ENCODE data around the gene PSMD5. TPM values are rescaled to one million over a fixed set of nuclear protein-coding genes. Genes with fewer than 3 reads are reported as not detected.

PSMD5 gene
- total and polyA plus RNA-seq, 9 of the 15 experiments (the other 6 are each of a cell fraction or from before 2014, with no cell fraction given), result 46.4 to 148 (median 76.3) TPM

- in situ Hi-C loops (cut with MboI), result no loop called here
Observed at GRCh38 chr9:120774719-120775118, 68.0 kb downstream of the PSMD5 start.

DNA sequence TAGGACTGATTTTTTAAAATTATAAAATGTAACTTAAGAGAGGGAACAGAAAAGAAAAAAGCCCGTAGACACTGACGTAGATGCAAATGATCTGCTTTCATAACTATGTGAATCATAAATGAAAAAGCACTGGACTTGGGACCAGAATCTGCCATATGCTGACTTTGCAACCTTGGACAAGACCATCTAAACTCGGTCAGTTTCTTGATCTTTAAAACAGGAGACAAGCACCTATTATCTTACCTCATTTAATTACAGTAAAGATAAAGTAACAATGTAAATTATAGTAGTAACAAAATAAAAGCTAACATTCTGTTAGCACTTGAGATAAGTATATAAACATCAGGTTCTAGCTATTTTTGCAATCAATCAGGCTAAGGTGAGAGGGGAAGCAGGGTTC is 69.5 kb downstream of the PSMD5 start:
- Histone ChIP-seq H3K9me1 (ENCODE audit: control insufficient read depth, insufficient read depth, low read length) (no peaks in the 10 kb centered on the region), H3K79me2 (ENCODE audit: control insufficient read depth, insufficient read depth, low read length) (peaks cover 11% of the 10 kb centered on the region), H2AFZ (ENCODE audit: low read depth, low read length) (no peak overlapping the region), H3K4me2 (ENCODE audit: insufficient read depth, low read length) (no peak overlapping the region), H3K9me3 (replicated peaks; ENCODE audit: control insufficient read depth, insufficient read depth, low read depth, low read length) (no peaks in the 10 kb centered on the region), H3K36me3 (ENCODE audit: control insufficient read depth, insufficient read depth, low read length) (peaks cover 84% of the 10 kb centered on the region), H3K4me3 (no peak overlapping the region), H4K20me1 (replicated peaks; ENCODE audit: control insufficient read depth, insufficient read depth, low read length) (no peaks in the 10 kb centered on the region), H3K27ac (ENCODE audit: extremely low read depth, low read depth, low read length) (no peak overlapping the region), H3K4me1 (replicated peaks in 1 of 2; ENCODE audit: control insufficient read depth in 2 of 2, insufficient read depth in 2 of 2, low read length in 2 of 2) (peaks cover 19 to 30% of the 10 kb centered on the region in 2 experiments; a peak in 3 of 5 replicates), H3K27me3 (ENCODE audit: control insufficient read depth in 2 of 2, insufficient read depth in 2 of 2, low read length in 2 of 2) (no peaks in the 10 kb centered on the region), H3K9ac (ENCODE audit: insufficient read depth in 1 of 2, low read depth in 2 of 2, low read length in 2 of 2) (no peak overlapping the region)
- ATAC-seq (no peak), DNase-seq (ENCODE audit: extremely low read depth in 1 of 4, low spot score in 3 of 4) (no peak), FAIRE-seq (no peak)
- WGBS (ENCODE audit: insufficient coverage, low coverage, missing lambda C conversion rate), result 84% methylated on average over 3 of the region's 3 CpGs
- ChIA-PET CTCF (ENCODE audit: low intra/inter-chr PET ratio) (no interaction called here), POLR2A (interaction anchor here (1.1 to 1.2 kb wide), 2 partner anchors 10 to 12 kb away, joined by 3 to 4 read pairs; no protein-coding TSS in a partner anchor)
- in situ Hi-C loops (cut with MboI), result no loop called here
- TF ChIP-seq HNRNPUL1 (IDR thresholded peaks at IDR 0.05; ENCODE audit: low read length) (no peak), ZNF316 (IDR thresholded peaks at IDR 0.05) (0 out of 2 replicates have a peak, but pooled peaks have one; percentile 29)
- intact Hi-C loops (cut with micrococcal nuclease), result no loop called here
- BruUV-seq (replicated peaks), result no TSS peak

More at GRCh38 chr9:120774719-120775118, 68.0 kb downstream of the PSMD5 start:
- no peaks in the 10 kb centered on the region for H3K9me1 ChIP-seq (ENCODE audit: control insufficient read depth, insufficient read depth, low read length)
- POLR2A ChIA-PET, result no interaction called here
- no peaks in the 10 kb centered on the region for H3K9me3 ChIP-seq (replicated peaks; ENCODE audit: control insufficient read depth, insufficient read depth, low read depth, low read length)
- FAIRE-seq, result no peak
- intact Hi-C loops (cut with micrococcal nuclease), result no loop called here
- CTCF ChIA-PET (ENCODE audit: low intra/inter-chr PET ratio), result no interaction called here
- no TSS peak for BruUV-seq (replicated peaks)
- H3K27ac ChIP-seq (ENCODE audit: extremely low read depth, low read depth, low read length), result no peak overlapping the region
- peaks cover 20 to 36% of the 10 kb centered on the region in 2 experiments; a peak in 3 of 5 replicates for H3K4me1 ChIP-seq (replicated peaks in 1 of 2; ENCODE audit: control insufficient read depth in 2 of 2, insufficient read depth in 2 of 2, low read length in 2 of 2)
- peak; percentile 21; the same call in 1 of the 3 replicates for ATAC-seq
- TF ChIP-seq NFIC (IDR thresholded peaks at IDR 0.05) (peak; percentile 20; the same call in 1 of the 2 replicates), MYC (IDR thresholded peaks at IDR 0.05; ENCODE audit: low read depth, low read length) (no peak), MYC (CRISPR knock-in tag; IDR thresholded peaks at IDR 0.05; ENCODE audit: borderline replicate concordance, low read depth) (no peak)
- H4K20me1 ChIP-seq (replicated peaks; ENCODE audit: control insufficient read depth, insufficient read depth, low read length), result no peaks in the 10 kb centered on the region
- peak in 2 of 4 experiments; percentile 29 to 30 for DNase-seq (ENCODE audit: extremely low read depth in 1 of 4, low spot score in 3 of 4)
- peaks cover 84% of the 10 kb centered on the region for H3K36me3 ChIP-seq (ENCODE audit: control insufficient read depth, insufficient read depth, low read length)
- H3K9ac ChIP-seq (ENCODE audit: insufficient read depth in 1 of 2, low read depth in 2 of 2, low read length in 2 of 2), result no peak overlapping the region
- 88% methylated on average over 4 of the region's 4 CpGs for WGBS (ENCODE audit: insufficient coverage, low coverage, missing lambda C conversion rate)
- peaks cover 26% of the 10 kb centered on the region for H3K79me2 ChIP-seq (ENCODE audit: control insufficient read depth, insufficient read depth, low read length)
- no peak overlapping the region for H2AFZ ChIP-seq (ENCODE audit: low read depth, low read length)
- H3K27me3 ChIP-seq (ENCODE audit: control insufficient read depth in 2 of 2, insufficient read depth in 2 of 2, low read length in 2 of 2), result no peaks in the 10 kb centered on the region
- no peak overlapping the region for H3K4me3 ChIP-seq
- no peak overlapping the region for H3K4me2 ChIP-seq (ENCODE audit: insufficient read depth, low read length)
